ENCODE results near the gene RARG.

Gene RARG

GRCh38 chr12:53190108-53190729 is 41.8 kb downstream of the RARG start:
- peak; percentile 66 for DNase-seq

GRCh38 chr12:53187145-53187899 is 44.7 kb downstream of the RARG start:
- DNase-seq = peak; percentile 8

- DNase-seq = no peak
Measured at GRCh38 chr12:53186745-53187144, 45.3 kb downstream of the RARG start.

- DNase-seq = peak; percentile 5
Measured at GRCh38 chr12:53185582-53186153, 46.3 kb downstream of the RARG start.

DNA sequence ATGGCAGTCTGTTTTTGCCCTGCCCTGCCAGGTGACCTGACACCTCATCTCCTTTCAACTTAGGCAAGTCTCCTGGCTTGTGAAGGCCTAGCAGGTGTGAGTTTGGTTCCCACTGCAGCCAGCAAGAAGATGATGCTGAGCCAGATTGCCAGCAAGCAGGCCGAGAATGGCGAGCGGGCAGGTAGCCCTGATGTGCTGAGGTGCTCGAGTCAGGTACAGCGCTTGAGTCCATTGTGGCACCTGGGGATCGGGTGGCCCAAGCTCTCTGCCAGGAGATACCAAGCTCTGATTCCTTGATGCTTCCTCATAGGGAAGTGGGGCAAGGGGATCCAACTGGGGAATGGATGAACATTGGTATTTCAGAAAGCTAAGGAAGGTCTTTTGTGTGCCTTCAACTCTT is 47.2 kb downstream of the RARG start:
- peak; percentile 16 for DNase-seq

DNA sequence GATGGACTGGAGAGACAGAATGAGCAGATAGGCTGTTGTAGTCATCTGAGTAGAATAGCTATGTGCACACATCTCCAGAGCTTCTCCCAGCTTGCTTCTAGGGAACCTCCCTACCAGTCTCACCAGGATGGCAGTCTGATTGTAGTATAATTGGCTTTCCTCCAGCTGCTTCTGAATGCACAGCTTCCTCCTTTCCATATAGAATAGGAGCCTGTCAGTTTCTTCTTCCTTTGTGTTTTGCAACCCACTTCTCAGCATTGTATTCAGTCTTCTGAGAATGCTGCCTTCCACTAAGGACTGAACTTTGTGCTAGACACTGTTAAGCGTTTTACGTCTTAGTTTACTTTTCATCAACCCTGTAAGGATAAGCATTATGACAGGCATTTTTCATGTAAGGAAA is 49.1 kb downstream of the RARG start:
- DNase-seq = no peak

DNA sequence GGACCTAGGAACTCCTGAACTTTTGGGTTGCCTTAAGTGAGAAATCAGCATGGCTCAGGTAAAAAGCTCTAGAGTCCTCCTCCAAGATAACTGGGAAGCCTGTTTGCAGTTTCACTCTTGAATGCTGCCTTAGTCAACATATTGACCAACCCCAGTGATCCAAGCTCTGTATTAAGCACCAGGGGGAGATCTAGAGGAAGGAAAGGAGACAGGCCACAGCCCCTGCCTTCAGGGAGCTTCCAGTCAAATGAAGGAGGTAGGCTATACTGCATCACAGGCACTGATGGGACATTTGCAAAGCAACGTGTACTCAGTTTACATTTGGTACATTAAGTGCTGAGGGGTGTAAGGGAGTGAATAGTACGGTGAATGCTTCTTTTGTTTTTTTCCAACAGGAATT is 50.1 kb downstream of the RARG start:
- DNase-seq = peak; percentile 8

DNA sequence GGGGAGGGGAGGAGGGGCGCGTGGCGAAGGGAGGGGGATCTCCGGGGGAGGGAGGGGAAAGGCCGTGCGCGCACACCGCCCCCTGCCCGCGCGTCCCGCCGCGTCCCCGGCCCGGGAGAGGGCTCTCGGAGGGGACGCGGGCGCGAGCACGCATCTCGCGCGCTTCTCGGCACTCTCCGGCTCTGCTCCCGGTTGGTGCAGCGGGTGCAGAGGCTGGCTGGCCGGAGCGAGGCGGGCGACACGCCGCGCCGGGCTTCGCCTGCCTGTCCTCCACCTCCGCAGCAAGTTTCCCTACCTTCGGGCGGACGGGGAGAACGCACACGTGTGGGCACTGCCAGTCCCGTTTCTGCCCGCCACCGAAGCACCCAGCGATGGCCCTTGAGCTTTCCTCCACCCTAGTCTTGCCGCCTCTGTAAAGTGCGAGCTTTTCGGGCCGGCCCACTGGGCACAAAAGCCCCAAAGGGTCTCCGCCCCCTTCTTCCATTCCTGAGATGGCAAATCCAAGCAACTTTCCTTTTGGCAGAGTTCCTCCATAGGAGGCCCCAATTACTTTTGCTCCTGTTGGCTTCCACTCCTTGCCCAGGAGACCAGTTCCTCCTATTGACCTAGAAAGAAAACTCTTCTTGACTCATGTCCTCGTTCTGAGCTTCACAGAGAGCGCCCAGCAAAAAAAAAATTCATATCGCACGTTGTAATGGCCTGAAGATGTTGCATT is 50.9 kb downstream of the RARG start:
- DNase-seq = no peak

- DNase-seq = peak; percentile 95
Measured at GRCh38 chr12:53180220-53180930, 51.6 kb downstream of the RARG start, which contains the start of the genes CSAD and ZNF740. CSAD (minus strand) TSS chr12:53180925; CDS start chr12:53173470, 7,455 bp downstream. ZNF740 (plus strand) TSS chr12:53180722; CDS start chr12:53181984, 1,262 bp downstream.

- DNase-seq = no peak
Measured at GRCh38 chr12:53179687-53180219, 52.3 kb downstream of the RARG start.

GRCh38 chr12:53178803-53179202 is 53.2 kb downstream of the RARG start:
- peak; percentile 11 for DNase-seq

DNA sequence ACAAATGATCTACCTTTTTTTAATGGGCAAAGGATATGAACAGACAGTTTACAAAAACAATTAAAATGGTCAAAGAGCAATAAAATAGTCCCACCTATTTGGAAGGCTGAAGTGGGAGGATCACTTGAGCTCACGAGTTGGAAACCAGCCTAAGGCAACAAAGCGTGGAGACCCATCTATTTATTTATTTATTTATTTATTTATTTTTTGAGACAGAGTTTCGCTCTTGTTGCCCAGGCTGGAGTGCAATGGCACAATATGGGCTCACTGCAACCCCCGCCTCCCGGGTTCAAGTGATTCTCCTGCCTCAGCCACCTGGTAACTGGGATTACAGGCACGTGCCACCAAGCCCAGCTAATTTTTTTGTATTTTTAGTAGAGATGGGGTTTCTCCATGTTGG is 54.6 kb downstream of the RARG start:
- peak; percentile 11 for DNase-seq

DNA sequence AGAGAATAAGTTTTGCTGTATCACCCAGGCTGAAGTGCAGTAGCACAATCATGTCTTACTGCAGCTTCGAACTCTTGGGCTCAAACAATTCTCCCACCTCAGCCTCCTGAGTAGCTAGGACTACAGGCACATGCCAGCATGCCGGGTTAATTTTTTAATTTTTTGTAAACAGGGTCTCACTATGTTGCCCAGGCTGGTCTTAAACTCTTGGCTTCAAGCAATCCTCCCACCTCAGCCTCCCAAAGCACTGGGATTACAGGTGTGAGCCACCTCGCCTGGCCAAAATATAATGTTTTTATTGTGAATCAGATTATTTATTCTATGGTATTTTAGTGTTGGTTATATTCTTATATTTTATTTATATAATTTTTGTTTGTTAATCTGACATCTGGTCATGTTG is 55.3 kb downstream of the RARG start:
- DNase-seq = peak; percentile 1

DNA sequence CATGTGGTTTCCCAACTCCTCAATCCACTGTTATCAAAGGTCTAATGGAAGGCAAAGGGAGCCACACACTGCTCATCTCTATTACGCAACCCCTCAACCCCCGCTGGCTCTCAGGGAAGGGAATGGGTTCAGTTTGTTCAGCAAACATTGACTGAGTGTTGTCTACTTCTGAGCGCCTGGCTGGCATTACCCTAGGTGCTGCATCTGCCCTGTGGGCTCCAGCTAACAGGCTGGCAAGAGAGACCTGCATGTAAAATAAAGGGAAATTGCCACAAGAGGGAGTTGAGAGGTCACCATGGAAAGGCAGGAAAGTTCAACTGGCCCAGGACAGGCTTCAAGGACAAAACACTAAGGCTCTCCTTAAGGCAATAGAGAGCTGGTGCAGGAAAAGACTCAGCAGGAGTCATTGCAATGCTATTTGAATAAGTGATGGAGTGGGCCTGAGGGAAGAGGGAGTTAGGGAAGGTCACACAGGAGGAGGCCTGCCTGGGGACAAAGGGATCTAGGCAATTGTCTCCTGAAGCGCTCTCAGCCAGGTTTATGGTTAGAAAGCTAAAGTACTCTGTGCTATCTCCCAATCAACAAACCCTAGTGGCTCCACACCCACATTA is 57.0 kb downstream of the RARG start:
- peak; percentile 13 for DNase-seq

GRCh38 chr12:53173085-53173715 is 58.8 kb downstream of the RARG start:
- peak; percentile 16 for DNase-seq

DNA sequence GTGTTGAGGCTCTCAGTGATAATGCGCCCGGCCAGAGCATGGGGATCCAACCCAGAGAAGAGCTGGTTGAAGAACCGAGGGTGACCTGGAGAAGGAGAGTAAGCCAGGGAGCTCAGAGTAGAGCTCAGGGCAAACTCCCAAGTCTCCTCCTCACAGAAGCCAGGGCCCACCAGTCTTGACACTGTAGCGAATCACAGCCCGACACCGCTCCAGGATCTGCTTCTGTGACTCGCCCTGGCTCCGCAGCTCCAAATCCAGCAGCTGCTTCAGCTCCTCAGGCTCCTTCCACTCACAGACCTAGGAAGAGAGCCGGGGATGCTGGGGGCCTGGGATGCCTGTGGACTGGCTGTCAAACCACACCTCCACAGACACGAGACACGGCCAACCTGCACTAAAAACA is 59.7 kb downstream of the RARG start:
- DNase-seq = peak; percentile 11

- no peak for DNase-seq
Measured at GRCh38 chr12:53171725-53172329, 60.2 kb downstream of the RARG start.

- peak; percentile 5 for DNase-seq
Measured at GRCh38 chr12:53170876-53171724, 60.9 kb downstream of the RARG start.

DNA sequence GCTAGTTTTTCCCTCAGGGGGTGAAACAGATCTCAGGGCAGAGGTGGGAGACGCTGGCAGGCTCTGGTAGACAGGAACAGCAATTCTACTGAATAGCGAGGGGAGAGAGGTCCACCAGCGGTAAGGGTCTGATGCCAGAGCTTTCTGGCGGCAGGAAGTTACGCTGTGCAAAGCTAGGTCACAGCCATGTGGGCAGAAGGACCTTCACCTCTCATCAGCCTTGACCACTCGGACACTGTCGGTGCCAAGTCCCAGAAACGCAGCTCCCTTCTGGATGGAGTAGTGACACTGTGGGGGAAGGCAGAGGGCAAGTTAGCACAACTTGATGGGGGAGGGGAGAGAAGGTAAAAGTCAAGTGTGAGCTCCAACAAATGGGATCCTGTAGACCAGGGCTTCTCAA is 61.8 kb downstream of the RARG start:
- no peak for DNase-seq

DNA sequence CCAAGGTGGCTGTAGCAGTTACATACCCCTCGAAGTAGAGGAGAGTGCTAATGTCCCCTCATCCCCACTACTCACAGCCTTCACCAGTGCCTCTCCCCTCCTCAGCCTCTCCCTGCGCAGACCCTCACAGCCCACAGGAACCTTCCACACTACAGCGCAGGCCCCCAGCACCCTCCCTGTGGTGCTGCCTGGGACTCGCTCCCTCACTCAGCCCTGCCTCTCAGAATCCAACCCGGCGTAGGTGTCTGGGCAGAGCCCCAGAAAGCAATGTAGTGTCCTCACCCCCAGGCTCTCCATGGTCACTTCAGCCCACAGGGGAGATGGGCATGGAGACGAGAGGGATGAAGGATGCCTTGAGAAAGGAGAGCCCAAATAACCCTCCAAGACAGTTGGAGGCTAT is 62.4 kb downstream of the RARG start:
- peak; percentile 4 for DNase-seq

Data from activated T-cell treated with anti-CD3 and anti-CD28 coated beads, Interleukin-2, amount 50 U/mL, for 1 hour (primary cell).